Measurements from ENCODE around the gene CRISP2.

DNA sequence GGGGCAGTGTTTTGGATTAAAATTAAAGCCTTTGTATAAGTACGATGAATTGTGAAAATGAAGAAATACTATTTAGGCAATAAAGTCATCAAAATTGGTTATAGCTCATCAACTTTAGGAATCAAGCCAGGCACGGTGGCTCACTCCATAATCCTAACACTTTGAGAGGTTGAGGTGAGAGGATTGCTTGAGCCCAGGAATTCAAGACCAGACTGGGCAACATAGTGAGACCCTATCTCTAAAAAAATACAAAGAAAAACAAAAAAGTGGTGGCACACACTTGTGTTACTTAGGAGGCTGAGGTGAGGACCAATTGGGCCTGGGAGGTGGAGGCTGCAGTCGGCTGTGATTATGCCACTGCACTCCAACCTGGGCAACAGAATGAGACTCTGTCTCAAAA is 68.2 kb downstream of the CRISP2 start:
- TF ChIP-seq, protein P1, sequence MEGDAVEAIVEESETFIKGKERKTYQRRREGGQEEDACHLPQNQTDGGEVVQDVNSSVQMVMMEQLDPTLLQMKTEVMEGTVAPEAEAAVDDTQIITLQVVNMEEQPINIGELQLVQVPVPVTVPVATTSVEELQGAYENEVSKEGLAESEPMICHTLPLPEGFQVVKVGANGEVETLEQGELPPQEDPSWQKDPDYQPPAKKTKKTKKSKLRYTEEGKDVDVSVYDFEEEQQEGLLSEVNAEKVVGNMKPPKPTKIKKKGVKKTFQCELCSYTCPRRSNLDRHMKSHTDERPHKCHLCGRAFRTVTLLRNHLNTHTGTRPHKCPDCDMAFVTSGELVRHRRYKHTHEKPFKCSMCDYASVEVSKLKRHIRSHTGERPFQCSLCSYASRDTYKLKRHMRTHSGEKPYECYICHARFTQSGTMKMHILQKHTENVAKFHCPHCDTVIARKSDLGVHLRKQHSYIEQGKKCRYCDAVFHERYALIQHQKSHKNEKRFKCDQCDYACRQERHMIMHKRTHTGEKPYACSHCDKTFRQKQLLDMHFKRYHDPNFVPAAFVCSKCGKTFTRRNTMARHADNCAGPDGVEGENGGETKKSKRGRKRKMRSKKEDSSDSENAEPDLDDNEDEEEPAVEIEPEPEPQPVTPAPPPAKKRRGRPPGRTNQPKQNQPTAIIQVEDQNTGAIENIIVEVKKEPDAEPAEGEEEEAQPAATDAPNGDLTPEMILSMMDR (IDR thresholded peaks at IDR 0.05) = no peak
- TF ChIP-seq POLR2A (IDR thresholded peaks at IDR 0.05) = no peak
